Measurements from ENCODE around the gene RABAC1. TPM values are rescaled to one million over a fixed set of nuclear protein-coding genes. Genes with fewer than 3 reads are reported as not detected.

Gene RABAC1
- total RNA-seq, 2 donors from 2014 or later, result 114 to 122 TPM

DNA sequence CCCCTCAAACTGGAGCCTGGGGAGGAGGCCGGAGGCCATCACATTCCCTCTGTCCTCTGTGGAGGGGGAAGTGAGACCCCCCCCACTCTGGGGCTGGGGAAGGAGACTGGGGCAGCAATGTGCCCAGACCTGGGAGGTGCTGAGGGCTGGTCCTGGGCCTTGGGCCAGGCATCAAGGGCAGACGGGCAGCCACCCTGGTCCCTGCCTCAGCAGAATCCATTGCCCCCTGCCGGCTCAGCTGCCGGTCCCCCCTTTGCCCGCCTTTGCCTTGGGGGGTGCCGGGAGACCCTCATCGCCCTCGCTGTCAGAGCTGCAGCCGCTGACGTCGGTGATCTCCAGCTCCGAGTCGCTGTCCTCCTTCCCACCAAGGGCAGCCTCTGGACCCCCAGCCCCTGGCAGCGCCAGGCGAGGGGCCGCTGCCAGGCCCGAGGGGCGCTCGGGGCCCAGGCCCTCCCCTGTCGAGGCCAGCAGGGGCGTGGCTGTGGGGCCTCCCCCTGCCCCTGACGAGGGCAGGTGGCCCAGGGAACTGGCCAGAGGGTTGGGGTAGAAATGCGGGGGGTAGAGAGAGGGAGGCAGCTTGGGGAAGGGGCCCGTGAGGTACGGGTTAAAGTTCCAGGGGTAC is 51.0 kb downstream of the RABAC1 start:
- H3K4me3 Mint-ChIP-seq, result no peak overlapping the region
- H3K4me1 Mint-ChIP-seq, result peaks cover 9% of the 10 kb centered on the region
- H3K9me3 Mint-ChIP-seq, result no peaks in the 10 kb centered on the region
- peaks cover 44% of the 10 kb centered on the region for H3K27me3 Mint-ChIP-seq (ENCODE audit: insufficient read depth)
- 91 to 94% methylated on average over 9 to 25 of the region's 25 CpGs for WGBS, 2 experiments (ENCODE audit: insufficient coverage in 1 of 2, insufficient read length in 1 of 2)
- Histone ChIP-seq H3K9me3 (ENCODE audit: control insufficient read depth, low read length) (no peaks in the 10 kb centered on the region), H3K4me1 (ENCODE audit: control insufficient read depth, insufficient read depth, low read length) (peaks cover 2% of the 10 kb centered on the region), H3K9ac (ENCODE audit: extremely low read depth, low read length, poor library complexity, severe bottlenecking) (no peak overlapping the region), H3K36me3 (ENCODE audit: control insufficient read depth, insufficient read depth, low read length) (peaks cover 19% of the 10 kb centered on the region), H3K4me3 (ENCODE audit: low read length) (no peak overlapping the region), H3K27ac (ENCODE audit: low read depth, low read length) (no peak overlapping the region), H3K27me3 (ENCODE audit: control insufficient read depth, insufficient read depth, low read length, poor library complexity, severe bottlenecking) (peaks cover 31% of the 10 kb centered on the region)
- no peak for DNase-seq
- no peak overlapping the region for H3K27ac Mint-ChIP-seq
- H3K36me3 Mint-ChIP-seq (ENCODE audit: low read depth), result peaks cover 29% of the 10 kb centered on the region
- TF ChIP-seq, protein P1, sequence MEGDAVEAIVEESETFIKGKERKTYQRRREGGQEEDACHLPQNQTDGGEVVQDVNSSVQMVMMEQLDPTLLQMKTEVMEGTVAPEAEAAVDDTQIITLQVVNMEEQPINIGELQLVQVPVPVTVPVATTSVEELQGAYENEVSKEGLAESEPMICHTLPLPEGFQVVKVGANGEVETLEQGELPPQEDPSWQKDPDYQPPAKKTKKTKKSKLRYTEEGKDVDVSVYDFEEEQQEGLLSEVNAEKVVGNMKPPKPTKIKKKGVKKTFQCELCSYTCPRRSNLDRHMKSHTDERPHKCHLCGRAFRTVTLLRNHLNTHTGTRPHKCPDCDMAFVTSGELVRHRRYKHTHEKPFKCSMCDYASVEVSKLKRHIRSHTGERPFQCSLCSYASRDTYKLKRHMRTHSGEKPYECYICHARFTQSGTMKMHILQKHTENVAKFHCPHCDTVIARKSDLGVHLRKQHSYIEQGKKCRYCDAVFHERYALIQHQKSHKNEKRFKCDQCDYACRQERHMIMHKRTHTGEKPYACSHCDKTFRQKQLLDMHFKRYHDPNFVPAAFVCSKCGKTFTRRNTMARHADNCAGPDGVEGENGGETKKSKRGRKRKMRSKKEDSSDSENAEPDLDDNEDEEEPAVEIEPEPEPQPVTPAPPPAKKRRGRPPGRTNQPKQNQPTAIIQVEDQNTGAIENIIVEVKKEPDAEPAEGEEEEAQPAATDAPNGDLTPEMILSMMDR (conservative IDR thresholded peaks at IDR 0.05), result no peak

DNA sequence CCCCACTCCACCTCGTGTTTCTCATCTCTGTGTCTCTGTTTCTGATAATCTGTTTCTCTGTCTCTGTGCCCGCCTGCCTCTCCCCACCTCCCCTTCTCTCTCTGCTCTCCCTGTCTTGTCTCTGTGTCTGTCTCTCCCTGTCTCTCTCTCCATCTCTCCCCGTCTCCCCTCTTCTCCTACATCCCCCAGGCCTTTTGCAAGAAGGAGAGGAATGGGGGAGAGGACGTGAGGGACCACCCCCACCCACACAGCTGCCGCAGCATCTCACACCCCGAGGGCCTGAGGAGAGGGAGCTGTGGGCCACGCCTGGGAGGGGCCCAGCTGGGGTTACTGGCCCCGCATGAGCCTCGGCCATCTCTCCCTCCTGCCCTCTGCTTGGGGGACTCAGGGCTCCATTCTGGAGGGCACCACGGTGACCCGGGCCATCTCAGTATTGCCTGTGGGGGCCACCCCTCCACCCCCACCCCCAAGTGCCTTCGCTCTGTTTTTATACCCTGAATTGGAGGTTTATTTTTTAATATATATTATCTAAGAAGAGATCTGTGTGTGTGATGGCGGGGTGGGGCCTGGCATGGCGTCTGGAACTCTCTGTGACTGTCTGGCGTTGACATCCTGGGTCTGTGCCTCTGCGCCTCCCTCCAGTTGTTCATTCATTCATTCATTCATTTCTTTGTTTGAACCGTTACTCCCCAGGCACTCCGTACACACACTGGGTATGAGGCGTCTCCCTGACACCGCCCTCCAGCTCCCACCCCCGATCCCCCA is 52.0 kb downstream of the RABAC1 start:
- Mint-ChIP-seq H3K27ac (no peak overlapping the region), H3K4me1 (peaks cover 9% of the 10 kb centered on the region), H3K36me3 (ENCODE audit: low read depth) (peaks cover 37% of the 10 kb centered on the region), H3K27me3 (ENCODE audit: insufficient read depth) (peaks cover 34% of the 10 kb centered on the region), H3K4me3 (no peak overlapping the region), H3K9me3 (no peaks in the 10 kb centered on the region)
- Histone ChIP-seq H3K4me1 (ENCODE audit: control insufficient read depth, insufficient read depth, low read length) (peaks cover 2% of the 10 kb centered on the region), H3K9me3 (ENCODE audit: control insufficient read depth, low read length) (no peaks in the 10 kb centered on the region), H3K4me3 (ENCODE audit: low read length) (no peak overlapping the region), H3K27ac (ENCODE audit: low read depth, low read length) (no peak overlapping the region), H3K9ac (ENCODE audit: extremely low read depth, low read length, poor library complexity, severe bottlenecking) (no peak overlapping the region), H3K27me3 (ENCODE audit: control insufficient read depth, insufficient read depth, low read length, poor library complexity, severe bottlenecking) (peaks cover 22% of the 10 kb centered on the region), H3K36me3 (ENCODE audit: control insufficient read depth, insufficient read depth, low read length) (peaks cover 25% of the 10 kb centered on the region)
- DNase-seq, result no peak
- 93 to 94% methylated on average over 11 to 18 of the region's 21 CpGs for WGBS, 2 experiments (ENCODE audit: insufficient coverage in 1 of 2, insufficient read length in 1 of 2)
- TF ChIP-seq, protein P1 (conservative IDR thresholded peaks at IDR 0.05), result no peak

Other genes with a start within 250 kb of the RABAC1 start
- gene CEACAM6, start 203.8 kb downstream of the RABAC1 start, total RNA-seq, result not detected
- not detected for gene CEACAM3, start 162.7 kb downstream of the RABAC1 start, total RNA-seq
- not detected for gene LYPD4, start 114.6 kb downstream of the RABAC1 start, total RNA-seq
- not detected for gene DMRTC2, start 114.3 kb downstream of the RABAC1 start, total RNA-seq
- gene RPS19, start 99.1 kb downstream of the RABAC1 start, total RNA-seq, result 1,000 to 10,000 TPM; 2,321 to 2,418 TPM
- gene CD79A, start 82.0 kb downstream of the RABAC1 start, total RNA-seq, result not detected
- gene ARHGEF1, start 76.1 kb downstream of the RABAC1 start, total RNA-seq, result 100 to 1,000 TPM in 1 of 2 donors, 10 to 100 TPM in 1; 89.9 to 116 TPM
- under 1 TPM; 0.13 to 0.53 TPM for gene ERFL, start 30.9 kb downstream of the RABAC1 start, total RNA-seq
- gene ATP1A3, start 34.9 kb upstream of the RABAC1 start, total RNA-seq, result 1 to 10 TPM in 1 of 2 donors, under 1 TPM in 1; 0.69 to 1.0 TPM
- gene GRIK5, start 110.9 kb upstream of the RABAC1 start, total RNA-seq, result 10 to 100 TPM; 21.6 to 38.7 TPM
- gene ZNF574, start 116.8 kb upstream of the RABAC1 start, total RNA-seq, result 10 to 100 TPM; 20.9 to 22.1 TPM
- gene POU2F2, start 173.1 kb upstream of the RABAC1 start, total RNA-seq, result 1 to 10 TPM; 1.8 to 2.6 TPM